Vagina (tissue), 2 donors: ENCODE results near the gene GATB. TPM values are rescaled to one million over a fixed set of nuclear protein-coding genes. Genes with fewer than 3 reads are reported as not detected.

Experiments used
- DNase-seq, 2 donors: peaks; one replicate each; pipeline ENCODE4 v3.0.0-alpha.2; 2017; ENCODE audit errors: extremely low spot score in 2 of 2
- H3K27ac ChIP-seq: fragments of 200-600 bp; sonication (generic); one replicate; pipeline ENCODE4 v1.5.1; 2019
- H3K27me3 ChIP-seq: fragments of 200-600 bp; sonication (generic); one replicate; pipeline ENCODE4 v1.5.1; 2019
- H3K36me3 ChIP-seq, 2 donors: fragments of 200-600 bp; sonication (generic); one replicate each; pipeline ENCODE4 v1.5.1; 2017 to 2019
- H3K4me1 ChIP-seq: fragments of 200-600 bp; sonication (generic); one replicate; pipeline ENCODE4 v1.5.1; 2019
- H3K4me3 ChIP-seq, 2 donors: fragments of 200-600 bp; sonication (generic); 1 replicate in 1 of 2; 2 replicates in 1 of 2; pipeline ENCODE4 v1.5.1; 2016 to 2019
- H3K9me3 ChIP-seq: fragments of 200-600 bp; sonication (generic); one replicate; pipeline ENCODE4 v1.5.1; 2019
- POLR2A ChIP-seq, 2 donors: fragments of 450-650 bp; IDR thresholded peaks; one replicate each; pipeline ENCODE4 v1.6.1; 2017; ENCODE audit warnings: antibody characterized with exemption in 2 of 2, mild to moderate bottlenecking in 2 of 2, moderate library complexity in 2 of 2
- POLR2AphosphoS5 ChIP-seq, 2 donors: sonication (generic); formaldehyde crosslinking; IDR thresholded peaks; one replicate each; pipeline ENCODE4 v1.9.0; 2017; ENCODE audit warnings: antibody characterized with exemption in 2 of 2, mild to moderate bottlenecking in 2 of 2, low read depth in 1 of 2; ENCODE audit not compliant: insufficient read depth in 1 of 2
- intact Hi-C: fragments of 100-400 bp; cut with DNase I; formaldehyde crosslinking; loops from one replicate; pipeline ENCODE4 v1.15.1; 2023
- total RNA-seq: library from RNA; depleted of rRNA; stranded (reverse); fragments of >200 nt; gene quantifications from one replicate; pipeline ENCODE4 v1.2.3, GENCODE V29; 2016
- TF ChIP-seq, protein P1 (sequence below), 3 experiments: fragments of 450-650 bp in 2 of 3; fragments of 200-600 bp in 1 of 3; sonication (generic) in 1 of 3; IDR thresholded peaks; one replicate each; pipeline ENCODE4 v1.5.1; 2017 to 2019; ENCODE audit warnings: antibody characterized with exemption in 3 of 3, mild to moderate bottlenecking in 2 of 3, moderate library complexity in 2 of 3

Gene GATB, protein sequence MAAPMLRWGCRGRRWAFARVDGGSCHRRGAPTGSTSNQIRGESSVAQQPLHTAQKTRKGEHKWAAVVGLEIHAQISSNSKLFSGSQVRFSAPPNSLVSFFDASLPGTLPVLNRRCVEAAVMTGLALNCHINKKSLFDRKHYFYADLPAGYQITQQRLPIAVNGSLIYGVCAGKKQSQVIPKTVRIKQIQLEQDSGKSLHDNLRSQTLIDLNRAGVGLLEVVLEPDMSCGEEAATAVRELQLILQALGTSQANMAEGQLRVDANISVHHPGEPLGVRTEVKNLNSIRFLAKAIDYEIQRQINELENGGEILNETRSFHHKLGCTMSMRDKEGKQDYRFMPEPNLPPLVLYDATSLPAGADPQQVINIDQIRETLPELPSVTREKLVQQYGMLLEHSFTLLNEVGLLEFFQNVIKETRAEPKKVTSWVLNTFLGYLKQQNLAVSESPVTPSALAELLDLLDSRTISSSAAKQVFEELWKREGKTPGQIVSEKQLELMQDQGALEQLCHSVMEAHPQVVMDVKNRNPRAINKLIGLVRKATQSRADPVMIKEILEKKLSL
- 17.7 TPM for total RNA-seq

DNA sequence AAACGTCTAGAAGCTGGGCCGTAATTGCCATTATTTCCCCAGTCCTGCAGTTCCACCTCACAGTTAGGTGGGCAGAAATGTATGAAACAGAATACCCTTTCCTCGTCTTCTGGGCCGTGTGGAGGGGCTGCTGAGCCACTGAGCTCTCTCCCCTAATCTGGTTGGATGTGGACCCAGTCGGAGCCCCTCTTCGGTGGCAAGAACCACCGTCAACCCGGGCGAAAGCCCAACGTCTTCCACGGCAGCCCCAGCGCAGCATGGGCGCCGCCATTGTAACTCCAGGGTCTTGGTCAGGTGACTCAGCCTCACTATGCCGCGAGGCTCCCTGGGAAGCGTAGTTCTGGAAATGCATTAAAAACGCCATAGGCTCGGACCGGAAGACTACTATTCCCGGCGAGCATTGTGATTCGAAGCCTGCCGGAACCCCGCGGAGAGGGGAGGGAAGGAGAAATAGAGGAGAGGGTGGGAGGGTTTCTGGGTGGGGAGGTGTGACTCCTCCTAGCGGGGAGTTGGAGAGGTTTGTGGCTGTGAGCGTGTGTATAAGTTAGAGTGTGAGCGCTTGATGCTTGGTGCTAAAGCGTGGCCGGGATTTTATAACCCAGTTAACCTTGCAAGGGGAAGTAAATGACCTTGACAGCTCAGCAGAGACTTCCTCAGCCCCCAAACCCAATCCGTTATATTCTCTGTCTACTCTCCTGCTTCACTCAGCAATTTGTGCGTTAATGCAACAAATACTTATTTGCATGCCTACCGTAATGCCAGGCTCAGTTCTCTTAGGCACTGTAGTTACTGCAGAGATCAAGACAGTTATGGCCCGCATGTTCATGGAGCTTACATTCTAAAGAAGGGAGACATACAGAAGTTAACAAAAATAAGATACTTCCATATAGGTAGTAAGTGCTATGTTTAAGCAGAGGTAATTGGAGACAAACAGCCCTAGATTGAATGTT is at the start of gene GATB:
TSS of gene GATB (minus strand) at position 296 of the 950 bp plus-strand sequence. CDS start at position 271, 25 bp downstream.
- Histone ChIP-seq H3K4me3 (peak within 1 kb of the TSS; percentile 67 to 73), H3K27me3 (no peaks in the 10 kb centered on the region), H3K9me3 (no peaks in the 10 kb centered on the region), H3K4me1 (peaks cover 7% of the 10 kb centered on the region), H3K27ac (peak within 1 kb of the TSS; percentile 57), H3K36me3 (no peaks in the 10 kb centered on the region)
- TF ChIP-seq, protein P1, sequence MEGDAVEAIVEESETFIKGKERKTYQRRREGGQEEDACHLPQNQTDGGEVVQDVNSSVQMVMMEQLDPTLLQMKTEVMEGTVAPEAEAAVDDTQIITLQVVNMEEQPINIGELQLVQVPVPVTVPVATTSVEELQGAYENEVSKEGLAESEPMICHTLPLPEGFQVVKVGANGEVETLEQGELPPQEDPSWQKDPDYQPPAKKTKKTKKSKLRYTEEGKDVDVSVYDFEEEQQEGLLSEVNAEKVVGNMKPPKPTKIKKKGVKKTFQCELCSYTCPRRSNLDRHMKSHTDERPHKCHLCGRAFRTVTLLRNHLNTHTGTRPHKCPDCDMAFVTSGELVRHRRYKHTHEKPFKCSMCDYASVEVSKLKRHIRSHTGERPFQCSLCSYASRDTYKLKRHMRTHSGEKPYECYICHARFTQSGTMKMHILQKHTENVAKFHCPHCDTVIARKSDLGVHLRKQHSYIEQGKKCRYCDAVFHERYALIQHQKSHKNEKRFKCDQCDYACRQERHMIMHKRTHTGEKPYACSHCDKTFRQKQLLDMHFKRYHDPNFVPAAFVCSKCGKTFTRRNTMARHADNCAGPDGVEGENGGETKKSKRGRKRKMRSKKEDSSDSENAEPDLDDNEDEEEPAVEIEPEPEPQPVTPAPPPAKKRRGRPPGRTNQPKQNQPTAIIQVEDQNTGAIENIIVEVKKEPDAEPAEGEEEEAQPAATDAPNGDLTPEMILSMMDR (IDR thresholded peaks at IDR 0.05), result peak in 2 of 3 experiments; percentile 21 to 56
- no peak for TF ChIP-seq POLR2A (IDR thresholded peaks at IDR 0.05)
- TF ChIP-seq POLR2AphosphoS5 (IDR thresholded peaks at IDR 0.05; ENCODE audit: insufficient read depth in 1 of 2, low read depth in 1 of 2), result peak; percentile 87 to 97
- intact Hi-C loops, result loop anchor here (10.0 kb wide), 1 partner anchor 656 kb away; no protein-coding TSS in a partner anchor
- DNase-seq, result peak; percentile 95 to 97

DNA sequence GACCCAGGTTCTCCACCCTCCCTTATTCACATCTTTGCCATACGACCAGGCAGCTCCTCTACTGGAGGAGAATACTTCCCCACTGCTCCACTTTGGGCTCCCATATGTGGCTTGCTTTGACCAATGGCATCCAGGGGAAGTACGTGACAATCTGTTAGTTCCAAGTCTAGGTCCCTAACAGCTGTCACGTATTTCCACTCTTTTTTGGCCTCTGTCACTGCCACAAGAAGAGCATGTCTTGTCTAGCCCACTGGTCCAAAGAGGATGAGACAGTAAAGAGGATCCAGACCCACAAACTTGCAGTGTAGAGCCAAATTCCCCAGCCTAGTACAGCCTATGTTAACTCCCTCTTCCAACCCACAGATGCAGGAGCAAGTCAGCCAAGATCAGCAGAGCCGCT is 49.7 kb upstream of the GATB start:
- Histone ChIP-seq H3K36me3 (no peaks in the 10 kb centered on the region), H3K9me3 (no peaks in the 10 kb centered on the region), H3K4me1 (no peaks in the 10 kb centered on the region), H3K4me3 (no peak overlapping the region), H3K27ac (no peak overlapping the region), H3K27me3 (no peaks in the 10 kb centered on the region)
- TF ChIP-seq POLR2AphosphoS5 (IDR thresholded peaks at IDR 0.05; ENCODE audit: insufficient read depth in 1 of 2, low read depth in 1 of 2) (no peak), POLR2A (IDR thresholded peaks at IDR 0.05) (no peak)
- TF ChIP-seq, protein P1 (IDR thresholded peaks at IDR 0.05), result no peak
- no peak for DNase-seq
- intact Hi-C loops, result no loop called here

DNA sequence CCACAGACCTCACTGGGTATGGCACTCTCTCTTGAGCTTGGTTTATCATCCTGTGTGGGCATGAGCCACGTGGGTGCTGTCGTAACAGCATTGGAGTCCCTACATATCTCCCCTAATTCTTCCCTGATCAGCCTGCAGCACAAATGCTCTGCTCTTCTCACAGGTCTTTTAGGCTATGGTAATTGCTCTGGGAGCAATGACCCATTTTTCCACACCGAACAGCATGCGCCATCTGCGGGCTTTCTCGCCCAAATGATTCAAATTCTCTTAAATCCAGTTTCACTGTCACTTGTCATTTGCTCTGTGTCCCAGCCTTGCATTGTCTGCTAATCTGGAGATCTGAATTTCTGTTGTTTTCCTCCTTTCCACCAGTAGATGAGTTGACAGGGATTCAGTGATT is 48.9 kb upstream of the GATB start:
- H3K36me3 ChIP-seq, result no peaks in the 10 kb centered on the region
- H3K27me3 ChIP-seq, result no peaks in the 10 kb centered on the region
- no peak for DNase-seq
- H3K4me1 ChIP-seq, result no peaks in the 10 kb centered on the region
- no peak overlapping the region for H3K27ac ChIP-seq
- no peaks in the 10 kb centered on the region for H3K9me3 ChIP-seq
- TF ChIP-seq, protein P1 (IDR thresholded peaks at IDR 0.05), result no peak
- no peak overlapping the region for H3K4me3 ChIP-seq
- intact Hi-C loops, result no loop called here

DNA sequence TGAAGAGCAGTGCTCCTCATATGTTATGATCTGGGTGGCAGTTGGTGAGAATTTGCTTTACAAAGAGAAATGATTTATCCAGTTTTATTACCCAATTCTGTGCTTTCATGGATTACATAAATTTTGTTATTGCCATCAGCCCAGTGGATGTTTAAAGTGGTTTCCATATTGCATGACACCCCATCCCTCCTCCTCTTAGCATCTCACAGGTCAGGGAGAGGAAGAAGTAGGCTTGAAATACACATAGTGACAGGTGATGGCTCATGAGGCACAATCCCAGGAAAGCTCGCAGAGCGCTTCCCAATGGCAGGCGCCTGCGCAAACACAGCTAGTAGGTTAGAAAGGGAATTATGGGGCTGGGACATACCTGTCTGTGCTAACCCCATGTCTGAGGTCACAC is 47.7 kb upstream of the GATB start:
- no peak overlapping the region for H3K4me3 ChIP-seq

More for the DNA sequence above, 47.7 kb upstream of the GATB start:
- TF ChIP-seq, protein P1 (IDR thresholded peaks at IDR 0.05), result no peak
- TF ChIP-seq POLR2AphosphoS5 (IDR thresholded peaks at IDR 0.05; ENCODE audit: insufficient read depth in 1 of 2, low read depth in 1 of 2) (no peak), POLR2A (IDR thresholded peaks at IDR 0.05) (no peak)
- H3K9me3 ChIP-seq, result no peaks in the 10 kb centered on the region
- no peaks in the 10 kb centered on the region for H3K36me3 ChIP-seq
- intact Hi-C loops, result no loop called here
- H3K27me3 ChIP-seq, result no peaks in the 10 kb centered on the region
- no peak for DNase-seq
- no peak overlapping the region for H3K27ac ChIP-seq
- no peaks in the 10 kb centered on the region for H3K4me1 ChIP-seq
